SH-SY5Y (cell line): ENCODE measurements around the gene MSI1.

Source experiments
- GATA2 ChIP-seq: IDR thresholded peaks from 2 replicates; pipeline ENCODE4 v1.6.1; 2011; ENCODE audit warnings: mild to moderate bottlenecking, low read depth, low read length
- GATA3 ChIP-seq: IDR thresholded peaks from 2 replicates; pipeline ENCODE4 v1.6.1; 2011; ENCODE audit warnings: low read depth, mild to moderate bottlenecking, low read length, moderate library complexity

DNA sequence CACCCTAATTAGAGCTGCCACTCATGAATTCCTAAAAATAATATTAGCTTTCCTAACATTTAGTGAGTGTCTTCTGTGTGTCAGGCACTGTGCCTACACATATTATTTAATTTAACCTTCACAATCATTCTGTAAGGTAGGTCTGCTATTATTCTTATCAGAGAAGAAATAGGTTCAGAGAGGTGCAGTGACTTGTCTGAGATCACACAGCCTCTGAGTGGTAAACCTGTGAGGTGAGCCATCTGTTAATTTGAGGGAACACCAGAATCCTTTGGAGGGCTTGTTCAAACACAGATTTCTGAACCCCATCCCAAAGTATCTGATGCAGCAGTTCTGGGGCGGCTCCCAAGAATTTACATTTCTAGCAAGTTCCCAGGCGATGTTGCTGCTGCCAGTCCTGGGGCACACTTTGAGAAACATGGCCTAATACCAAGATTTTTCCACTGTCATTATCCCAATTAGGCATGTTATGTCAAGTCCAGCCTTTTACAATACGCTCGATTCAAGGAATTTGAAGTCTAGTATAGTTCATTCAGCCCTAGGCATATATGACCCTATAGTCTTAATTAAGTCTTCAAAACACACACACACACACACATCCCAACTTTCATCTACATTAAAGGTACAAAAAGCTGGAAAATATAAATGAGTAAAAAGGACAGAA lies 49.1 kb upstream of the MSI1 start:
- TF ChIP-seq GATA2 = no peak
- no peak for TF ChIP-seq GATA3
